Body of pancreas (tissue), 4 donors: Measurements from ENCODE around the gene CCDC28A. TPM values are rescaled to one million over a fixed set of nuclear protein-coding genes. Genes with fewer than 3 reads are reported as not detected.

Experiments used
- ATAC-seq: fragments of 150-250 bp; one replicate; pipeline ENCODE4 v1.9.1; 2016
- DNase-seq, 4 donors: peaks; one replicate each; pipeline ENCODE4 v3.0.0-alpha.2; 2019
- H3K27ac ChIP-seq, 4 donors: fragments of 200-600 bp; sonication (generic); 1 replicate in 3 of 4; 2 replicates in 1 of 4; pipeline versions ENCODE4 v1.5.1 to v1.6.1; 2016 to 2019; ENCODE audit warnings: mild to moderate bottlenecking in 1 of 4, mixed read lengths in 1 of 4, moderate library complexity in 1 of 4
- H3K27me3 ChIP-seq, 2 donors: fragments of 200-600 bp; sonication (generic); one replicate each; pipeline ENCODE4 v1.6.0; 2016; ENCODE audit warnings: mild to moderate bottlenecking in 1 of 2
- H3K36me3 ChIP-seq, 2 donors: fragments of 200-600 bp; sonication (generic); replicated peaks in 1 of 2; 2 replicates each; pipeline ENCODE4 v1.5.1; 2016; ENCODE audit warnings: low read depth in 2 of 2; ENCODE audit not compliant: insufficient read depth in 1 of 2
- H3K4me1 ChIP-seq: fragments of 200-600 bp; sonication (generic); one replicate; pipeline ENCODE4 v1.6.0; 2016
- H3K4me3 ChIP-seq, 2 donors: fragments of 200-600 bp; sonication (generic); 1 replicate in 1 of 2; 2 replicates in 1 of 2; pipeline ENCODE4 v1.5.1; 2016 to 2019
- H3K9me3 ChIP-seq, 3 donors: fragments of 200-600 bp; sonication (generic); 1 replicate in 2 of 3; 2 replicates in 1 of 3; pipeline ENCODE4 v1.5.1; 2016
- CTCF ChIP-seq, 7 experiments: fragments of 450-650 bp in 4 of 7; fragments of 200-600 bp in 3 of 7; sonication (generic) in 3 of 7; IDR thresholded peaks; one replicate each; pipeline ENCODE4 v1.5.1; 2016 to 2019; ENCODE audit warnings: antibody characterized with exemption in 7 of 7
- POLR2A ChIP-seq, 3 donors: fragments of 450-650 bp; IDR thresholded peaks; one replicate each; pipeline ENCODE4 v1.6.1; 2016; ENCODE audit warnings: antibody characterized with exemption in 3 of 3, mild to moderate bottlenecking in 2 of 3
- WGBS, 2 donors: methylation state at CpG; one replicate each; pipeline ENCODE4 v1.1.5; 2017; 5-methylcytosine and 5-hydroxymethylcytosine counted together
- intact Hi-C: fragments of 100-400 bp; cut with DNase I; formaldehyde crosslinking; loops from one replicate; pipeline ENCODE4 v1.15.1; 2023
- total RNA-seq, 2 donors: library from RNA; depleted of rRNA; stranded (reverse); fragments of >200 nt; gene quantifications; one replicate each; pipeline ENCODE4 v1.1.0, GENCODE V29; 2016

The CCDC28A gene
- total RNA-seq, 2 donors from 2014 or later = 2.0 to 17.9 TPM

GRCh38 chr6:138785980-138786379, 12.4 kb downstream of the CCDC28A start:
- Histone ChIP-seq H3K27me3 (no peaks in the 10 kb centered on the region), H3K9me3 (no peaks in the 10 kb centered on the region), H3K4me3 (no peak overlapping the region), H3K27ac (no peak overlapping the region), H3K36me3 (peaks cover 0 to 10% of the 10 kb centered on the region in 2 donors), H3K4me1 (no peaks in the 10 kb centered on the region)
- WGBS, 2 donors = 63 to 72% methylated on average over 3 of the region's 3 CpGs
- DNase-seq = no peak
- TF ChIP-seq POLR2A (IDR thresholded peaks at IDR 0.05) = no peak
- TF ChIP-seq CTCF (IDR thresholded peaks at IDR 0.05) = no peak
- intact Hi-C loops = no loop called here
- ATAC-seq = no peak

DNA sequence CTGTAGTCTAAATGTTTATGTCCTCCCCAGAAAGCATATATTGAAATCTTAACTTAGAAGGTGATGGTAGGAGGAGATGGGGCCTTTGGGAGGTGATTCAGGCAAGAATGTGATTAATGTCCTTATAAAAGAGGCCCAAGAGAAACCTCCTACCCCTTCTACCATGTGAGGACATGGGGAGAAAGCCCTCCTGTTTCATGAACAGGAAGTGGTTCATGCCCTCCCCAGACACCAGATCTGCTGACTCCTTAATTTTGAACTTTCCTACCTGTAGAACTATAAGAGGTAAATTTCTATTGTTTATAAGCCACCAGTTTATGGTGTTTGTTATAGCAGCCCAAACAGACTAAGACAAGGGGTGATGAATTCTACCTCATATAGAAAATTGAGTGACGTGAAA, 13.6 kb downstream of the CCDC28A start:
- ATAC-seq = no peak
- Histone ChIP-seq H3K4me3 (no peak overlapping the region), H3K27ac (no peak overlapping the region), H3K9me3 (no peaks in the 10 kb centered on the region), H3K27me3 (no peaks in the 10 kb centered on the region), H3K36me3 (peaks cover 0 to 10% of the 10 kb centered on the region in 2 donors), H3K4me1 (no peaks in the 10 kb centered on the region)
- WGBS, 2 donors = 91 to 97% methylated on average over 1 of the region's 1 CpG
- intact Hi-C loops = no loop called here
- TF ChIP-seq CTCF (IDR thresholded peaks at IDR 0.05) (no peak), POLR2A (IDR thresholded peaks at IDR 0.05) (no peak)
- no peak for DNase-seq

DNA sequence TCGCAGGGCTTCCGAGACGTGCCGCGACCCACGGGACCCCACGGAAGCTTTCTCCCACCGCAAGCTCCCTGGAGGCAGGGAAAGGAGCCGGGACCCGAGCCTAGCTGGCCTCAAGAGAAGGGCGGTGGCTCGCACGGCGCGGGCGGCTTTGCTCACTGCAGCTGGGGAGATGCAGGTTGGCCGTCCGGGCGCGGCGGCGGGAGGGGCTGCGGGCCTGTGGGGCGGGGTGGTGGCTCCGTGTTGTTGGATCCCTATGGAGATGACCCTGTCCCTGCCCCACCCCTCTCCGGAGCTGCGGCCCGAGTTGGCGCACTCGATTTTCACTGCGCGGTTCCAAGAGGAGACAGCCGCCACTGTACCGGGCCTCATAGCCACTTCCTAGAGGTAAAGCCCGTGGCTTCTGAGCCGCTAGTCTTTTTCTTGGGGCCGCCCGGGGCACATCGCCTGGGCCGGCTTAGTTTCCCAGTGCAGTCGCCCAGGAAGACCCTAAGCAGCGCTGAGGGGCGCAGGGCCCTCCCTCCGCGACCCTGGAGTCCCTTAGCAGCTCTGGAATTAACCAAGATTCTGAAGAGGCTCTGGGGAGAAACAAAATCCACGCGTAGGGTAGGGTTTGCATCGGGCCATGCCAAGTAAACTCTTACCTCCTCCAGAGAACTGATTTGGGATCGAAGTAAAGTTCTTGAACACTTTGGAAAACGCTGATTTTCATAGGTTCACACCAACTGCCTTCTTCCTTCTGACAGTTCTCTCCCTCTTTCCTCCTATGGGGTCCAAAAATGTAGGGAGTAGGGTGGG, 22.4 kb downstream of the CCDC28A start, which contains the start of gene ECT2L:
Gene ECT2L, plus strand, starts transcription at position 279 of the 795 bp plus-strand sequence. CDS start 17,188 bp downstream, outside the sequence.
- TF ChIP-seq POLR2A (IDR thresholded peaks at IDR 0.05) (no peak), CTCF (IDR thresholded peaks at IDR 0.05) (no peak)
- peak; percentile 68 for ATAC-seq
- no peak within 1 kb of the TSS for H3K4me3 ChIP-seq
- no peaks in the 10 kb centered on the region for H3K4me1 ChIP-seq
- peak; percentile 35 to 49 (median 39) for DNase-seq
- no peaks in the 10 kb centered on the region for H3K9me3 ChIP-seq
- no peaks in the 10 kb centered on the region for H3K27me3 ChIP-seq
- intact Hi-C loops = no loop called here
- no peak within 1 kb of the TSS for H3K27ac ChIP-seq
- H3K36me3 ChIP-seq = peaks cover 0 to 3% of the 10 kb centered on the region in 2 donors
- 23 to 36% methylated on average over 26 to 48 of the region's 50 CpGs for WGBS, 2 donors

DNA sequence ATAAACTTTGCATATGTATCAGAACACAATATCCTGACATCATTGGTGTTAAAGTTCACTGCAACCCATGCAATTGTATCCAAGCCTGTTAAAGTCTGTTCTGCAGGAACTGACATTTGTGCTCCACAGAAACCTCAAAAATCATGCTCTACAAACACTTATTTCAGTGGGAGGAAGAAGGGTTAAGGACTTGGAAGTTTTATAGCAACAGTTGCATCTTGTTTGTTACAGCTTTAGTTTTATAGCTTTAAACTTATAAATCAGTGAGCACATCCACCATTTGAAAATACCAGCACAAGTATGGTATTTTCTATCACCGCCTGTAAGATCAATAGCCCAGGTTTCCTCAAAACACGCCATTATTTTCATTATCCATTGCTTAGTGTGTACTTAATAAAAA, 23.2 kb downstream of the CCDC28A start:
- TF ChIP-seq CTCF (IDR thresholded peaks at IDR 0.05) (no peak), POLR2A (IDR thresholded peaks at IDR 0.05) (no peak)
- no peaks in the 10 kb centered on the region for H3K9me3 ChIP-seq
- H3K36me3 ChIP-seq = no peaks in the 10 kb centered on the region
- intact Hi-C loops = no loop called here
- H3K27me3 ChIP-seq = no peaks in the 10 kb centered on the region
- ATAC-seq (no peak), DNase-seq (no peak)
- H3K4me1 ChIP-seq = no peaks in the 10 kb centered on the region
- 77 to 80% methylated on average over 2 of the region's 2 CpGs for WGBS, 2 donors
- no peak overlapping the region for H3K27ac ChIP-seq
- no peak overlapping the region for H3K4me3 ChIP-seq
